HG03025 (cell line): ENCODE data around the gene LSM12.

Source experiments
- ATAC-seq: cut with Tn5 transposase; IDR thresholded peaks from one replicate; pipeline ENCODE4 v1.9.1; 2021; ENCODE audit warnings: mild to moderate bottlenecking, moderate library complexity; ENCODE audit not compliant: unreplicated experiment, low FRiP score

The LSM12 gene

DNA sequence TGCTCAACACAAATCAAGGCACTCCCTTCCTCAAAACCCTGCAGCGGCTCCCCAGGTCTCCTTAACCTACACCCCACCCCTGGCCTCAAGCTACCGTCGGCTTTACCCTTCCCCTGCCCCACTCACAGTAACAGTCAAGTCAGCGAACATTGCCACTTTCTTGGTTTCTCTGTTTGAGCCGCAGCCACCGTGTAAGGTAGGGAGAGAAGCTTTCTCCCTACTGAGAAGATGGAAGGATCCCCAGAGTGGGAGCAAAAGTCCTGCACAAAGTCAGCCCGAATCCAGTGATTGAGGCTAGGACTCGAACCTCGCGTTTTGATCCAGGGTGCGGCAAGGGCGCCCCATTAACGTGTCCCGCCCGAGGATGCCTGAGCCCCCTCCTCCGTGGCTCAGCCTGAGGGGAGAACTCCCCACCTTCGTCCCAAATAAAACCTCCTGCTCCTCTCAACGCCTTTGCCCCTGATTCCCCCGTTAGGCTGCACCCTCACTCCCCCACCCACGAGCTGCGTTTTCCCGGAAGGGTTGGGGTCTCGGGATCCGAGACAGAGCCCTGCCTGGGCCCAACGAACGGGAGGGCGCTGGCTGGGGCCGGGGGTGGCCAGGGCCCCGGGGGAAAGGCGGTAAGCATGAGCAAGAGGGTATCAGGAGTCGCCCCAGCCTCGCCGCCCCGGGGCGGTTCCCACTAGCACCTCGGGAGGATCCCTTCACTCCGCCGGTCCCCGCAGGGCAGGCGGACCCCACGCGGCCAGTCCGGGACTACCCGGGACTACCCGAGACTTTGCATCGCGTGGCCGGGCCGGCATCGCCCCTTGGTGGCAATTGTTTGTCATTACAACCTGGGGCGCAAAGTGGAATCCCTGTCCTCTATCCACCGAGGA is 72.0 kb downstream of the LSM12 start:
- ATAC-seq, result no peak

DNA sequence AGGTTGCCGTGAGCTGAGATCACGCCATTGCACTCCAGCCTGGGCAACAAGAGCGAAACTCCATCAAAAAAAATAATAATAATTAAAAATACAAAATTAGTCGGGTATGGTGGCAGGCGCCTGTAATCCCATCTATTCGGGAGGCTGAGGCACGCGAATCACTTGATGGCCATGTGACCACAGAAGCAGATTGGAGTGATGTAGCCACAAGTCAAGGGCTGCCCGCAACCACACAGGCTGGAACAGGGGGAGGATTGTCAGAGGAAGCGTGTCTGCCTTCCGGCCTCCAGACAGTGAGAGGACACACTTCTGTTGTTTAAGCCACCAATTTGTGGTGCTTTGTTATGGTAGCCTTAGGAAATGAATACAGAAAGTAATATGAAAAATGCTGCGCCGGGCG is 73.8 kb downstream of the LSM12 start:
- no peak for ATAC-seq

DNA sequence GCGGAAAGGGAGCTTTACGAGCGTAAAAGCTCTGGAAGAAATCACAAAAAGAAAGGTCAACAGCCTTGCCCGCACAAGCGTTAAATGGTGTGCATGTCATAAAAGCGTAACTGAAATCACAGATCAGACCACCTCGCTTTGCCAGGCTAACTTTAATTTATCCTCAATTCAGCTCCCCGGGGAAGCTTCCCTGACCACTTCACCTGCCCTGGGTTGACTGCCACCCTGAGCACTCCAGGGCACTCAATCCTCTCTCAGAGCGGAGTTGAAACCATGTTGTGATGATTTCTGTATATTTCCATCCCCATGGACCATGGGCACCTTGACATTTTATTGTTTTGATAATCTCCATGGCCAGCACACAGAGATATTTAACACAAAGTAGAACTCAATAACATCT is 78.2 kb downstream of the LSM12 start:
- ATAC-seq, result no peak

DNA sequence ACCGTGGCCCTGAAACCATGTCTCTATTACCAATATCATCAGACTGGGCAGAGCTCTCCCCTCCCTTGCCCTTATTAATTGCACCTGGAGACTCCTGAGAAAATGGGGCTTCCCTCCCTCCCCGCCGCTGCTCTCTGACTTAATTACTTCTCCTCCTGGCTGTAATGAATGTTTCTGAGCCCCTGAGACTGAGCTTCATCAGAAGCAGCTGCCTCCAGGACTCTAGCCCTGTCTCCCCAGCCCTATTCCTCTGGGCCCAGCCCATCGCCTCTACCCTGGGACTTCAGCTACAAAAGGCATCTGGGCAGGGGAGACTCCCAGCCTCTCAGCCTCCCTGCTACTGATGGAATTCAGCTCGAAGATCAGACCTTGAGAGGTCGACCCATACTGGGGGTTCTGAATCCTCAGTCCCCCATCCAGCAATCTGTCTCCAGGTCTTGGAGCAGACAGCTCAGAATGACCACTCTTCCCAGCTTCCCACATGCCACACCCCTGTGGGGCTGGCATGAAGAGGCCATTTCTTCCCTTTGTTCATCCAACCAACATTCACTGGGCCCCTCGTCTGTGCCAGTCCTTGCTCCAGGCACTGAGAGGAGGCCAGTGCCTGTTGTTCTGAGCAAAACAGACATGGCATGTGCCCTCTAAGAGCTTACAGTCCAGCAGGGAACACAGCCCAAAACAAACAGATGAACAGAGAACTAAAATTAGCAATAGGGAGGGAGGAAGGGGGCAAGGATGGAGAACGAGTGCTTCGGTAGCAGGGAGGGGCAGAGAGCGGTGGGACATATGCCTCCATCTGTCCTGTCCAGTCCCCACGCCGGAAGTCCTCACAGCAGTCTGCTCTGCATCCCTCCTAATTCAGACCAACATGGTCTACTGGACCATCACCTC is 79.1 kb downstream of the LSM12 start:
- no peak for ATAC-seq

DNA sequence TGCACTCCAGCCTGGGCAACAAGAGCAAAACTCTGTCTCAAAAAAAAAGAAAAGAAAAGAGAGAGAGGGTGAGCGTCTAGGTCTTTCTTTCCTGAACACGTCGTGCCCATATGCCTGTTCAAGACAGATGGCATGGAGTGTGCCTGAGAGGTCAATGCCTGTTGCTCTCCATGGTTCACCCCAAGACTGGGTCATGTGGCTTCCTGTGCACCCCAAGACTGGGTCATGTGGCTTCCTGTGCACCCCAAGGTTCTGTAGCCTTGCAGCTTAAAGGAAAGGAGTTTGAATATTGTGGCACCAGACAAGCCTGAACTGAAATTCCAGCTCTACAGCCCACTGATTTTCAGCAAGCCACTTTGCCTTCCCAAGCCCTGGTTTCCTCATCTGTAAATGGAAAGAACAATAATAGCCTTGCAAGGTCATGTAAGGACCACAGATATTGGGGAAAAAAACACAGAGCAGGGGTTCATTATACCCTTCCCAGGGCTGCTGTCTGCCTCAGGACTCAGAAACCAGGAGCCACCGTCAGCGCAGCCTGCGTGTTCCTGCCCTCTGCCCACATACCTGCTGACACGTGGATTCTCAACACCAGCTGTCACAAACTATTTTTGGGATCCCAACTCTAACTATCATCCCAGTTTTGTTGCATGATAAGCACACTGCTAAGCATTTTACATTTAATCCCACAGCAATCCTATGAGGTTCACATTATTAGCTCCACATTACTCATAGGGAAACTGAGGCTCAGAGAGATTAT is 80.1 kb downstream of the LSM12 start:
- no peak for ATAC-seq

DNA sequence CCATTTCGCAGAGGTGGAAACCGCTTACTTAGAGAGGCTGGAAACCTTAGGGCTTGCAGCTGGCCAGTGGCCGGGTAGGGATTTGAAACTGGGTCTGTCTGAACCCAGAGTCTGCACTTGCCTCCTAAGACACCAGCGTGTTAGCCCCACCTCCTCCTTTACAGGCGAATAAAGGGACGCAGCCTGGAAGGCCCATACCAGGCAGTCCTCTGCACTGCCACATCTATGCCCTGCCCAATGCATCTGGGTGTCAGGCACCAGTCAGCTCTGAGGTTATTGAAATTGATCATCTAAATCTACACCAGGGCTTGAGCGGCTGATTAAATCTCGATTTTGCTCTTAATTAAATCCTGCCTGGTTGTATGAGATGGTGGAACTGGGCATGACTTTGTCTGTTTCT is 82.0 kb downstream of the LSM12 start:
- no peak for ATAC-seq
